Gastroesophageal sphincter (tissue), 4 donors: ENCODE measurements around the gene ABHD14A. TPM values are rescaled to one million over a fixed set of nuclear protein-coding genes. Genes with fewer than 3 reads are reported as not detected.

Source experiments
- ATAC-seq: fragments of 150-250 bp; one replicate; pipeline ENCODE4 v1.9.1; 2016; ENCODE audit warnings: mild to moderate bottlenecking, moderate library complexity
- H3K27ac ChIP-seq, 4 donors: fragments of 200-600 bp; sonication (generic) in 3 of 4; 1 replicate in 3 of 4; 2 replicates in 1 of 4; pipeline ENCODE4 v1.5.1; 2016 to 2019
- H3K27me3 ChIP-seq: fragments of 200-600 bp; sonication (generic); one replicate; pipeline ENCODE4 v1.5.1; 2019
- H3K36me3 ChIP-seq, 2 donors: fragments of 200-600 bp; sonication (generic); one replicate each; pipeline ENCODE4 v1.5.1; 2019; ENCODE audit warnings: control low read depth in 1 of 2
- H3K4me1 ChIP-seq, 3 donors: fragments of 200-600 bp; sonication (generic); 1 replicate in 2 of 3; 2 replicates in 1 of 3; pipeline ENCODE4 v1.5.1; 2016 to 2019; ENCODE audit warnings: control low read depth in 2 of 3
- H3K4me3 ChIP-seq, 2 donors: fragments of 200-600 bp; sonication (generic); one replicate each; pipeline ENCODE4 v1.5.1; 2019; ENCODE audit warnings: mild to moderate bottlenecking in 1 of 2, moderate library complexity in 1 of 2
- H3K9me3 ChIP-seq, 3 donors: fragments of 200-600 bp; sonication (generic); one replicate each; pipeline ENCODE4 v1.5.1; 2017 to 2019; ENCODE audit warnings: control low read depth in 2 of 3
- CTCF ChIP-seq, 4 experiments: fragments of 200-600 bp in 2 of 4; fragments of 450-650 bp in 2 of 4; sonication (generic) in 1 of 4; IDR thresholded peaks; one replicate each; pipeline ENCODE4 v1.5.1; 2017 to 2019; ENCODE audit warnings: antibody characterized with exemption in 4 of 4, mild to moderate bottlenecking in 2 of 4, moderate library complexity in 2 of 4
- EP300 ChIP-seq: sonication (generic); formaldehyde crosslinking; IDR thresholded peaks from one replicate; pipeline ENCODE4 v1.6.1; 2017; ENCODE audit warnings: antibody characterized with exemption, mild to moderate bottlenecking
- POLR2A ChIP-seq, 2 donors: fragments of 450-650 bp; IDR thresholded peaks; one replicate each; pipeline ENCODE4 v1.6.1; 2017; ENCODE audit warnings: antibody characterized with exemption in 2 of 2, mild to moderate bottlenecking in 2 of 2, moderate library complexity in 1 of 2
- POLR2AphosphoS5 ChIP-seq: sonication (generic); formaldehyde crosslinking; IDR thresholded peaks from one replicate; pipeline ENCODE4 v1.6.1; 2017; ENCODE audit warnings: antibody characterized with exemption
- WGBS, 2 donors: methylation state at CpG; one replicate each; pipeline ENCODE4 v1.1.5; 2018; ENCODE audit warnings: low coverage in 1 of 2; 5-methylcytosine and 5-hydroxymethylcytosine counted together
- total RNA-seq, 4 donors: library from RNA; depleted of rRNA; stranded (reverse); fragments of >200 nt; gene quantifications; one replicate each; pipeline ENCODE4 v1.1.0, GENCODE V29; 2016

Gene ABHD14A
- total RNA-seq, 4 donors from 2014 or later = 12.6 to 20.2 (median 13.8) TPM

GRCh38 chr3:51945926-51946705 is 28.7 kb upstream of the ABHD14A start:
- ATAC-seq = no peak
- no peak overlapping the region for H3K27ac ChIP-seq
- TF ChIP-seq CTCF (IDR thresholded peaks at IDR 0.05) (no peak), POLR2AphosphoS5 (no peak), POLR2A (IDR thresholded peaks at IDR 0.05) (no peak), EP300 (no peak)
- no peaks in the 10 kb centered on the region for H3K9me3 ChIP-seq
- peaks cover 0 to 20% (median 14%) of the 10 kb centered on the region in 3 donors for H3K4me1 ChIP-seq
- 89 to 100% methylated on average over 3 to 7 of the region's 14 CpGs for WGBS, 2 donors
- H3K4me3 ChIP-seq = no peak overlapping the region
- H3K27me3 ChIP-seq = no peaks in the 10 kb centered on the region
- H3K36me3 ChIP-seq = peaks cover 0 to 60% of the 10 kb centered on the region in 2 donors

- Histone ChIP-seq H3K4me1 (peaks cover 0 to 15% (median 12%) of the 10 kb centered on the region in 3 donors), H3K27me3 (no peaks in the 10 kb centered on the region), H3K9me3 (no peaks in the 10 kb centered on the region), H3K4me3 (no peak overlapping the region), H3K27ac (no peak overlapping the region), H3K36me3 (peaks cover 0 to 60% of the 10 kb centered on the region in 2 donors)
- ATAC-seq = no peak
- WGBS, 2 donors = 71 to 88% methylated on average over 3 to 4 of the region's 4 CpGs
- TF ChIP-seq CTCF (IDR thresholded peaks at IDR 0.05) (no peak), EP300 (no peak), POLR2A (IDR thresholded peaks at IDR 0.05) (no peak), POLR2AphosphoS5 (no peak)
Observed at GRCh38 chr3:51946796-51947195, 28.1 kb upstream of the ABHD14A start.

- no peaks in the 10 kb centered on the region for H3K27me3 ChIP-seq
- H3K36me3 ChIP-seq = peaks cover 0 to 60% of the 10 kb centered on the region in 2 donors
- no peaks in the 10 kb centered on the region for H3K9me3 ChIP-seq
- no peak overlapping the region for H3K4me3 ChIP-seq
- TF ChIP-seq POLR2A (IDR thresholded peaks at IDR 0.05) = no peak
- TF ChIP-seq CTCF (IDR thresholded peaks at IDR 0.05) = no peak
- no peak for TF ChIP-seq POLR2AphosphoS5
- no peak for TF ChIP-seq EP300
- no peak for ATAC-seq
- H3K4me1 ChIP-seq = peaks cover 0 to 13% (median 12%) of the 10 kb centered on the region in 3 donors
- H3K27ac ChIP-seq = no peak overlapping the region
- whole genome bisulfite sequencing, 2 donors = 77 to 79% methylated on average over 6 to 7 of the region's 13 CpGs
Observed at GRCh38 chr3:51947215-51947900, 27.5 kb upstream of the ABHD14A start.

GRCh38 chr3:51948016-51948580 is 26.8 kb upstream of the ABHD14A start:
- H3K9me3 ChIP-seq = no peaks in the 10 kb centered on the region
- peaks cover 0 to 60% of the 10 kb centered on the region in 2 donors for H3K36me3 ChIP-seq
- H3K4me1 ChIP-seq = peaks cover 0 to 6% (median 4%) of the 10 kb centered on the region in 3 donors
- no peak overlapping the region for H3K4me3 ChIP-seq
- no peak for ATAC-seq
- TF ChIP-seq CTCF (IDR thresholded peaks at IDR 0.05) (no peak), EP300 (no peak), POLR2A (IDR thresholded peaks at IDR 0.05) (no peak)
- WGBS, 2 donors = 85 to 87% methylated on average over 2 to 5 of the region's 10 CpGs
- no peaks in the 10 kb centered on the region for H3K27me3 ChIP-seq
- H3K27ac ChIP-seq = no peak overlapping the region
